Stimulated activated CD8-positive, alpha-beta memory T cell treated with anti-CD3 and anti-CD28 coated beads, Interleukin-2, amount 100 ng/mL, for 48 hours (primary cell): ENCODE measurements around the gene HIBADH.
"Not testable (repeated sequence)": the region's sequence is repeated elsewhere in the genome, so short reads cannot be mapped to it uniquely, and the experiment has no call there.

ENCODE experiments used
- DNase-seq, 2 donors: peaks; one replicate each; pipeline ENCODE4 v3.0.0-alpha.2; 2020; ENCODE audit warnings: low read depth in 2 of 2

HIBADH gene

DNA sequence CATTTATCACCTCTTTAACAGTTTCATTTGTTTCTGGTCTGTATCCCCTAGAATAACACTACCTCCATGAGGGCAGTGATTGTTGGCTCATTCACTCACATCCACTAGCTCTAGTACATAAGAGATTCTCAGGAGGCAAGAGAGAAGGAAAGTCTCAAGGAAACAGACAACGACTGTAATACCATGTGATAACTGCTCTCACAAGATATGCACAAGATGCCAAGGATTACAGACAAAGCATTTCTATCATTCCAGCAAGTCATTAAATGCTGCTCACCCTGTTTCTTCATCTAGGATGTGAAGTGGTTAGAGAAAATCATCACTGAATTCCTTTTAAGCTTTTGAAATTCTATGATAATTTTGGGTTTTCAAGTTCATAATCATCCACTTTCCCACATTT is 115.3 kb downstream of the HIBADH start:
- no peak for DNase-seq

DNA sequence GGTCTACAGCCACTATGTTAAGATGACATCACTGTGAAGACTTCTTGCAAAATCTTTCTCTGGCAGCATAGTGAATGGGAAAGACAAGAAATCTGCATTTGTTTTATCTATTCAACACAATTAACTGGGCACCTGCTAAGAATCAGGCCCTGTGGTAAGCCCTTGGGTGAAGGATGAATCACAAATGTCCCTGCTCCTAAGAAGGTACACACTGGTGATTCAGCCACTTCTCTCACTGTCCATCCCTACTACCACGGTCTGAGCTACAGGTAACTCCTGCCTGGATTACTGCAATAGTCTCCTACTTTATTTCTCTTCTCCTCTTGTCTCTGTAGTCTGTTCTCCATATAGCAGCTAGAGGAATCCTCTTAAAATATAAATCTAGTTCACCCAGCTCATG is 116.1 kb downstream of the HIBADH start:
- DNase-seq, result no peak

DNA sequence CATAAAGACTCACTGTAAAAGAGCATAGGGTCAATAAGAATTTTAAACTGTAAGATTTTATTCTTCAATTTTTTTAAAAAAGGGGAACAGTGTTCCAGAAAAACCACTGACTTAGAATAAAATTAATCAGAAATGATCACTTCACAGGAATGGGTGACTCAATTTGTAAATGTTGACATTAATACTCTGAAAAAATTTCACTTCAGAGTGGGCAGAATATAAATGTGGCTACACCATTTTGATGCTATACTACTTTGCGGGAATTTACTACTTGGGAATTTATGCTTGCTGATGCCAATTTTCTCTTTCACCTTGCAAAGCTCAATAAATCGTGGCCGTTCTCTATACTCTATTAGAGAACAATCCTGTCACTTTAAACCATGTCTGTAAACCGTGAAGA is 126.9 kb downstream of the HIBADH start:
- no peak for DNase-seq

DNA sequence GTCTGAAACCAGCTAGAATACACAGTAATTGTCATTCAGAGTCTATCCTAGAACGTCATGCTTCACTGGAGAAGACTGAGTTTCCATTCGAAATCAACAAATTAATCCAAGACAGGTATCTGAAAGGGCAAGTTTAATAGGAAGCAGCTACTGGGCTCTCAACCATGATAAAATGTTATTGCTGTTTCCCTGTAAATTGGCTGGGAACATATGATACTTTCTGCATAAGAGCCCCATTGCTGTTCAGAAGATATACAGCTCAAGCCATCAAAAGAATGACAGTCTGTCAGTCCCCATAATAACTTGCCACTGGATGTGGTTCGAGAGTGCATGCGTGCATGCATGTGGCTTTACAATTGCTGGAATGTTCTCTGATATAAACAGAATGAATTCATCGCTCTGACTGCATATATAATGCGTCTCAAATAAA is 129.0 kb downstream of the HIBADH start:
- DNase-seq, result no peak

DNA sequence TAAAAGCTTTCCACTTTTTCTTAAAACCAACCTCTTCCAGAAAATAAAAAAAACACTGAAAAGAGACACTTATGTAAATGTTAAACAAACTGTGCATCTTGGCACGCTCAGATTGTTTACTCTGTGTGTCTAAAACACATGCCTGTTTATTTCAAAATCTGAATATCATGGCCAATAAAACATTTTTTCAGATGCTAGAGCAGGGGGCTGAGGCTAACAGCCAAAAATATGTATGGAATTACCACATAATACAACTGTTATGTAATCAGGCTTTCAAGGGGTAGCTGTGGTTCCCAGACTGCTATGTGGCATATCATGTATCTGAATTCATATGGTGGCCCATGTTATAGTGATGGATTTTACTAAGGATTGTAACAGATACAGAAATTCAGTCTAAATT is 130.4 kb downstream of the HIBADH start:
- DNase-seq, result no peak

DNA sequence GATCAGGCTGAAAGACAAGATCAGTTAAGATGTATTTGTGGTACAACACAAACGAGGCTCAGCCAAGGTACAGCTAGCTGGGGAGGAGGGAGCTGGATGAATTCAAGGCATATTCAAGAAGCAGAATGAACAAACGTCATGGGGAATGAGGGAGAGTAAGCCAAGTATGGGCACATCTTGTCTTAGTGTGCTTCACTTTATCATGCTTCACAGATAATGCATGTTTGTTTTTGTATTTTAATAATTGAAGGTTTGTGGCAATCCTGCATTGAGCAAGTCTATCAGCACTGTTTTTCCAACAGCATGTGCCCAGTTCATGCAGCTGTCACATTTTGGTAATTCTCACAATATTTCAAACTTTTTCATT is 135.4 kb downstream of the HIBADH start:
- no peak for DNase-seq

DNA sequence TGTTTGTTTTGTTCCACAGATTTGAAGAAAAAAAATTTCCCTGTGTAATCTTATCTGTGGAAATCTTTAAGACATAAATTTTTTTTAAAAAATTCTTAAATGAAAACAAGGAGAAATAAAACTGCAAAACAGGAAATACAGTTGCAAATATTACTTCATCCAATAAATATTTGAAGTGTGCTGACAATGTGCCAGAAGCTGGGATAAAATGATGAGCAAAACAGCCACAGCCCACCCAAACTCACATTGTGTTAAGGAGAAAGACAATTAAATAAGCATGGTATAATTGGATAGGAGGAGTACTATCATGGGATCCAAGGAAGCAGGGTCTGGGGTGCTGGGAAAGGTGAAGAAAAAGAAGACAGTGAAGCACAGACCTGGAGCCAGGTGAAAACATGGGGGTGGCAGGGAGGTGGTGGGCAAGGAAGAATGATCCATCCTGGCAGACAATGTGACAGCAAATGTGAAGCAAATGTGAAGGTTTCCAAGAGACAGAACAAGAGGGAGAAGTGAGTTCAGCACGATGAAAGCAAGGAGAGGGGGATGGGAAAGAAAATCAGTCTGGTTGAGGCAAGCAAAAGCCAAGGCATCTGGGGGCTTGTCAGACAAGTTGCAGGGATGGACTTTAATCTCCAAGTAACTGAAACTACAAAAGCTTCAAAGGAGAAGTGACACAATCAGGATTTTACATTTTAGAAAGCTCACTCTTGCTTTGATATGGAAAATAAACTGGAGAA is 135.9 kb downstream of the HIBADH start:
- no peak for DNase-seq

DNA sequence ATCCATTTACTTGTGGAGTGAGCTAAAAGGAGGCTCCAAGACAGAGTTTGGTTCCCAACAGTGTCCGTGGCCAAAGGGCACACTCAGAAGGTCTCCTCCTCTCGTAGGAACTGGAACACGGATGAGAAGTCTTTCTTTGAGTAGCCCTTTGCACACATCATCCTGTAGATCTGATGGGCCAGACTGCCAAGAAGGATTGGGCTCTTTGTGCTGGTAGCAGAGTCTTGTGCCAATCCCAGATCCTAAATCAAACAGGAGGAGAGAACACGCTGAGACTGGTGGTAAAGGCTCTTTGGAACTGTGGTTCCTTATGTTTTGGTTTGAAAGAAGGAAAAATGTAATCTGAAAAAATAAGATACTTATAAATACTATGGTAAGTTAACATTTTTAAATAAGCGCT is 136.6 kb downstream of the HIBADH start:
- DNase-seq, result no peak

DNA sequence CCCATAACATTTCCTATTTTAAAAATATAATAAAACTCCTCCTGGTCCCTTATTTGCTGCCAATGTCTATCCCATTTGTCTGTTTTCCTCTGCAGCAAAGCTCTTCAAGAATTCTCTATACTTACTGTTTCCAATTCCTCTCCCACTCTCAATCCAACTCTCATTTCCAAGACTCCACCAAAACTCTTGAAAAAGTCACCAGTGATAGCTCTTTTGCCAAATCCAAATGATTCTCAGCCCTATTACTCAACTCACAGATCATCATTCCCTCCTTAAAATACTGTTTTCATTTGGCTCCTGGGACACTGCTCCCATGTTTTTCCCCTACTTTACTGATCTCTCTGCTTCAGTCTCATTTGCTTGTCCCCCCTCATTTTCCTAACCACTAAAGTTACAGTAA is 139.4 kb downstream of the HIBADH start:
- no peak for DNase-seq

DNA sequence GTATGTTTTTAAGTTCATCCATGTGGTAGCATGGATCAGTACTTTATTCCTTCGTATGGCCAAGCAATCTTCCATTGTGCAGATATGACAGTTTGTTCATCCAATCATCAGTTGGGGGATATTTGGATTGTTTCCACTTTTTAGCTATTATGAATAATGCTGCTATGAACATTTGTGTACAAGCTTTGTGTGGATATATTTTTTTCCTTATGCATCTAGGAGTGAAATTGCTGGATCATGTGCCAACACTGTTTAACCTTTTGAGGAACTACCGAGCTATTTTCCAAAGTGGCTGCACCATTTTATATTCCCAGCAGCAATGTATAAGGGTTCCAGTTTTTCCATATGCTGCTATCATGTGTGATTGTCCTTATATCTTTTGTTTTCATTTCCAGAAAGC is 140.1 kb downstream of the HIBADH start:
- DNase-seq, result no peak

DNA sequence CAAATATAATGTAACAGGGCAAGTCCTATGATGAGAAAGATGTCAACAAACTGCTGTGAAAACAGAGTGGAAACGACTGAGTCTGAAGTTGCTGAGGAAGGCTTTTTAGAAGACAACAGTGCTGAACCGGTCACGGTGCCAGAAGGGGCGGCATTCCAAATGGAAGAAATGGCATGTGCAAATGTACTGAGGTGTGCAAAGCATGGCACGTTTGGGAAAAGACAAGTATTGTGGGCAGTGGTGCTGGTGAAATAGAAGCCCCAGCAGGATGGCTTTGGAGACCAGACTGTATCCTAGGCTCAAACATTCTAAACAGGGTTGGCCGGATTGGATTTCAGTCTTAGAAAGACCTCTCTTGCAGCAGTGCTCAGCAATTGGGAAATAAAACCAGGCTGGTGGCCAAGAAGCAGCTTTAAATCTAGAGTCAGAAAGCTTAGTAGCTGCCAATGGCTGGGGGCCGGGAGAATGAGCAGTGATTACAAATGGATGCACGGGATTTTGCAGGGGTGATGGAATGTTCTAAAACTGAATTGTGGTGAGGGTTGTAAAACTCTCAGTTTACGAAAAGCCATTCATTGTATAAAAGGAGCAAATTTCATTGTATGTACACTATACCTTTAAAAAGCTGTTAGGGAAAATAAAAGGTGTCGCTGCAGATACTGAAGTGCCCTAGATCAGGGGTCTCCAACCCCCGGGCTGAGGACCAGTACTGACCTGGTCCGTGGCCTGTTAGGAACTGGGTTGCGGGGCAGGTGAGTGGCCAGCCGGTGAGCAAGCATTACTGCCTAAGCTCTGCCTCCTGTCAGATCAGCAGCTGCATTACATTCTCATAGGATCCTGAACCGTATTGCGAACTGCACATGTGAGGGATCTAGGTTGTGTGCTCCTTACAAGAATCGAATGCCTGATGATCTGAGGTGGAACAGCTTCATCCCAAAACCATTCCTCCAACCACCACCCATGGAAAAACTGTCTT is 141.6 kb downstream of the HIBADH start:
- DNase-seq, result no peak

DNA sequence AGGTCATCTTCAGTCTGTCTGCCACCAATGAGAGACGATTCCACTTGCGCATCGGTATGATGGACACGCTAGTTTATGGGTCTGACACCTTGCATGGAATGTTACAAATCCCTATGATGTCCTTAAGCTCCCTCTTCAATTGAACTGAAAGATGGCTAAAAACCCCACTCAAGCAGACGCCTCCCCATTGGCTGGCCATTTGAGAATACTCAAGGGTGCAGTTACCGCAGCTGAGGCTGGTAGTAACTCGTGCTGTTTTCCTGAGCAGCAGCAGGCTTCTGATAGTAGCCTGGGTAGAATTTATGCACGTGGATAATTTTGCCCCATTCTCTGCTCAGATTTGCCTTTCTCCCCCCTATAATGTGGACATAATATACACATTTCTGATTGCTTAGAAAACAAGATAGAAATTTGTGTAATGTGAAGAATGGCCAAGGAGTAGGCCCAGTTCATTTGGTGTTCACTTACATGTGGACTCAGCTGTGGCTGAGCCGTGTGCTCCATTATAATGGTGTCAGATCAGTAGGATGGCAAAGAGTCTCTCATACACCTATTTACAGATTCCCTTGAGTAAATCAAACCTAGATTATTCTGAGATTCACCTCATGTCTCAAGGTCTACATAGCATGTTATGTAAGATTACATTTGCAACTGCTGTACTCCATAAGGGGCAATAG is 142.8 kb downstream of the HIBADH start:
- no peak for DNase-seq

DNA sequence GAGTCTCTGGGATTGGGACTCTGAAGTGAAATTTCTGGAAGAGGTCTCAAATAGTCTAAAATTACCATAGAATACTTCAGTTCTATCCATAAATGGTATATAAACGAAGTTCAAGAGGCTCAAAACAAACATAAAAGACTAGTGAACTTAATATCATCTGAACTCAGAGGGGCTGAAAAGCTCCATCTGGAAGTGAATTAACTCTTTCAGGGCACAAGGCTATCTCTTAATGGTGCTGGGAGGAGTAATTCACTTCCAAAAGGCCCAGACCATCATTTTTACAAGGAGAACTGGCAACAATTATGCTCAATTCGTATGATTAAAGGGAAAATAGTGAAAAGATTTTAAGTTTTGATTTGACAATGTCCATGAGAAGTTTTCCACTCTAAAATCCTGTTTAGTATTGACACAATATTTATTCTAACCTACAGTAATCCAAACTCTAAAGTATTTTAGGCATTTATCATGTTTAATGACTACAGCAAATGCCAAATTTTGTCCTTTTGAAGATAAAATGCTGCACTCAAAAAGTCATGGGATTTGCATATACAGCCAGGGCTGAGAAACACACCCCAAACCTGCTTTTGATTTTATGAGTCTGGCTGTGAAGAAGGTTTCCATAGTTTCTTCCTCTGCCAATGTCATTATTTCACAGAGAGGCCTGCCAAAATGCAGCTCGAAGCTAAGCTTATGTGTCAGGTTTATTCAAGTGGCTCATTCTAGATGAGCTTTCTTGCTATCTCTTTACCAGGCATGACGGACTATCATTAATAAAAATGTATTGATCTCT is 143.9 kb downstream of the HIBADH start:
- no peak for DNase-seq

DNA sequence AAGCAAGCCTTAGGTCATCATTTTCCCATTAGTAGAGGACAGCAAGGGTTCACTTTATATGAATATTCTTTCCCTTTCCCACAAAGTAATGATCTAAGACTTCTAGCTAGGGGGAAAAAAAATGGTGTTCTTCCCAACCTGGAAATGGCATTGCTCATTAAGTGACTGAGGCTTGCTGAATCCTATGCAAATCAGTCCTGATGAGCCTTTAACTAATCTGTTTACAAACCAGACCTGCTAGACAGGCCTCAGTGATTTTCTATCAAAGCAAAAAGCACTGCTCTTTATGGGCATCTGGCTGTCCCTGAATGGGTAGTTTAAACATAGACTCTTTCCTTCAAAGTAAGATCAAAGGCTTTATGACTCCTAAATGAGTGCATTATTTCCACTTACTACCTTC is 146.3 kb downstream of the HIBADH start:
- DNase-seq, result no peak

DNA sequence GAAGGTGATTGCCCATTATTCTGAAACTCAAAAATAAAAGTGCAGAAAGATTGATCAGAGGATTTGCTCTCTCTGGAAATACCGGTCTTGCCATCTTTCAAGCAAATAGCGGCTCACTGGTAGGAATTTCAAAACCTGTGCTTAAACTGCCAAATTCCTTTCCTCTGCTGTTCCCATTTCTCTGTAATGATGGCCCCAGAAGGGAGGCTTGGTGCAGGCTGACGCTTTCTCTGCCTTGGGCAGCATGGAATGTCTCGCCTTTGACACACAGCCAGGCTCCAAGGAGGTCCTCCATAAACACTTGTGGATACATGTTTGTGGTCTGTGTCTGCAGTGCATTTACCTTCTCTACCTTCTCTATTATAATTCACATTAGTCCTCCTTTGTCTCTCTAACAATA is 146.8 kb downstream of the HIBADH start:
- DNase-seq, result no peak

DNA sequence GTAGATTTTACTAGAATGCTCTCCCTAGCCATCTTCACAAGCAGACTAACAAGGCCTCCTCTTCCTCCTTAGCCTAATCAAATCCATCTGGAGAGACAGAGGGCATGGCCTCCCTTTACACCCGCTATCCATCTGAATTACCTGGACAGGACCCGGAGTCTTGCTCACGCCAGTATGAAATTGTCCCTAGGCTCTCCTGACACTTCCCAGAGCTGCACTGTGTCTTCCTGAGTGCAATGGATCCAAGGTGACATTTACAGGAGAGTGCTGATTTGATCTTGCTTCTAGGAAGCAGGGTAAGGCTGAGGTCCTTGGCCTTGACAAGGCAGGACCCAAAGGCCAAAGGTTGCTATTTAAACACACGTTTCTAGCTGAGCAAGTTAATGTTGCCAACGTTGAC is 147.8 kb downstream of the HIBADH start:
- no peak for DNase-seq

DNA sequence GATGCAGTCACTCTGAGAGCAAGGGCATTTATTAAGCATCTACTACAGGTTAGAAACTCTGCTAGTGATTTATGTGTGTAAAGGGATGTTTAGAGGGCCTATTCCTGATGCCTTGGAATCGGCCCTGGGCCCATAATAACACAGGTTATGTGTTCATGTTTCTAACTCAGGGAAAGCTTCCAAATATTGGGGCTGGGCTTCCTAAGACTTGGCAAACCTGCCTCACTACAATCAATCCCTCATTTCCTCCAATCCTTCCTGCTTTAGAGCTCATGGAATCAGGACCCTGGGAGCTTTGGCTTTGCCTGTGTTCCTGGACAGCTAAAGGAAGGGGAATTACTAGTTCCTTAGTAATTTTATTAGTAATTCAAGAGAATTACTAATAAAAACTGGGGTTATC is 148.8 kb downstream of the HIBADH start:
- DNase-seq, result no peak

DNA sequence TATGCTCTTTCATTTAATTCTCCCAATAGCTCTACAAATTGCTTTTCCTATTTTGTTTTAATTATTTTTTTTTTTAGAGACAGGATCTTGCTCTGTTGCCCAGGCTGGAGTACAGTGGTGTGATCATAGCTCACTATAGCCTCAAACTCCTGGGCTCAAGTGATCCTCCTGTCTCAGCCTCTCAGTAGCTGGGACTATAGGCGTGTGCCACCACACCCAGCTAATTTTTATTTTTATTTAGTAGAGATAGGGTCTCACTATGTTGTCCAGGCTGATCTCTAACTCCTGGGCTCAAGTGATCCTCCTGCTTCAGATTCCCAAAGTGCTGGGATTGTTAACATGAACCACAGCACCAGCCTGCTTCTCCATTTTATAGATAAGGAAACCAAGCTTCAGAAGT is 151.3 kb downstream of the HIBADH start:
- DNase-seq, result not testable (repeated sequence)

DNA sequence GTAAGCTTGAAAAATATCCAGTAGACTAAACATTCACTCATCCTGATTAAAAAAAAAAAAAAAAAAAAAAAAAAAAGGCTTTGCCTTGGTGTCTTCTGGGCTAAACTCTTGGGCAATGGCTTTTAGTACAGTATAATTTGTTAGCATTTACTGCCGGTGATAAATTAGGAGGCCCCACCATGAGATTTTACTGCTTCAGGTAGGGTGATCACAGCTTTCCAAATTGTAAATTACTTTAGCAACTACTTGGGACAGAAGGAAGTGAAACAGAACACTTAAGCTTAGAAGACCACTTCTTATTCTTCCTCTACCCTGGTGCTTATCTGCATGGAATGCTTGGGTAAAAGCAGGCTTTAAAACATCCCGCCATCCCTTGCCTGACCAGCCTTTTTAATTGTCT is 152.1 kb downstream of the HIBADH start:
- DNase-seq, result no peak

DNA sequence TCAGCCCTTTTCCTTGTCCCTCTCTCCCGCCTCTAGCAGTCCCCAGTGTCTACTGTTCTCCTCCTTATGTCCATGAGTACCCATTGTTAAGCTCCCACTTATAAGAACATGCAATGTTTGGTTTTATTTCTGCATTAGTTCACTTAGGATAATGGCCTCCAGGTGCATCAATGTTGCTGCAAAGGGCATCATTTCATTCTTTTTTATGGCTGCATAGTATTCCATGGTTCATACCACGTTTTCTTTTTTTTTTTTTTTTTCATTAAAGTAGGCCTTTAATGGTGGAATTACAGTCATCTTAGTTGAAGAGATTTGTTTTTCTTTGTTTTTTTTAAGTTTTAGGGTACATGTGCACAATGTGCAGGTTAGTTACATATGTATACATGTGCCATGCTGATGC is 160.8 kb downstream of the HIBADH start:
- DNase-seq, result not testable (repeated sequence)

DNA sequence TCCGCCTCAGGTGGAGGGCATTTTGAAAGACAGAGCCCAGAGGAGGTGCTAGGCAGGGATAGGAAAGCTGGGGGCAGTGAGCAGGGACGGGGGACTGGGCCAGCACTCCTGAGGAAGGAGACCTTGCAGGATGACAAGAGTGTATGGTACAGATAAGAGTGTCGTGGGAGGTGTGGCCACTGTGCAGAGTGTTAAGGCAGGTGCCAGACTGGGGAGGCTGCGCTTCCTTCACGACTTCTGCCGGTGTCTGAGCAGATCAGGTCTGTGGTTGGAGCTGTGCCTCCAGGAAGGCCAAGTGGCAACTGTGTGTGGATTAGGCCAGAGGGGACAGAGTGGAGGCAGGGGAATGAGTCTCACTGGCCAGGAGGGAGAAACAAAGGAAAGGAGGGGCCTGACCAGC is 161.7 kb downstream of the HIBADH start:
- no peak for DNase-seq

DNA sequence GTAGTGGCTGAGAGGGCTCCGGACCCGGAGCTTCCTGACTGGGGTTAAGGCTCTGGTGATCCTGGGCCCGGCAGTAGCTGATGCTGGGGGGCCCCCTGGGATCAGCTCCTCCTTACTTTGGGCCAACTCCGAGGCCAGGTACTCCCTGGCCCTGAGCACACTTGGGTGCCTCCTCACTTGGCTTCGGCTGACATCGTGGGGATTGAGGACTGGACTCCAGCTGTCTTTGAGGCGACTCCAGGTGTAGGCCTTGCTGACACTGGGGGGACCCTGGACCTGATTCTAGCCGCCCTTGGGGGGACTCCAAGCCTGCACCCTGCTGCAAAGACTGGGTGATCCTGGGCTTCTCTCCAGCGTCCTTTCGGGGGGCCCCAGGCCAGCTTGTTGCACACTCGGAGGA is 170.5 kb downstream of the HIBADH start:
- DNase-seq, result no peak
